Stimulated activated CD8-positive, alpha-beta memory T cell treated with anti-CD3 and anti-CD28 coated beads, Interleukin-15, amount 100 ng/mL, for 24 hours (primary cell): ENCODE results near the gene CTXN1.
"Not testable (repeated sequence)": the region's sequence is repeated elsewhere in the genome, so short reads cannot be mapped to it uniquely, and the experiment has no call there.

ENCODE experiments used
- DNase-seq: peaks from one replicate; pipeline ENCODE4 v3.0.0-alpha.2; 2020; ENCODE audit warnings: low read depth

CTXN1 gene

GRCh38 chr19:7926021-7926726 is at the start of gene CTXN1:
Gene CTXN1 (minus strand): TSS chr19:7926135. CDS start chr19:7925538, 597 bp downstream.
- peak; percentile 79 for DNase-seq

- no peak for DNase-seq
Observed at GRCh38 chr19:7975037-7975436, 49.1 kb upstream of the CTXN1 start.

GRCh38 chr19:7973883-7974282 is 47.9 kb upstream of the CTXN1 start:
- no peak for DNase-seq

- DNase-seq, result no peak
Observed at GRCh38 chr19:7971553-7972520, 45.9 kb upstream of the CTXN1 start.

GRCh38 chr19:7970716-7971448 is 44.9 kb upstream of the CTXN1 start:
- no peak for DNase-seq

- no peak for DNase-seq
Observed at GRCh38 chr19:7969555-7969939, 43.6 kb upstream of the CTXN1 start.

- no peak for DNase-seq
Observed at GRCh38 chr19:7968796-7969554, 43.0 kb upstream of the CTXN1 start.

- no peak for DNase-seq
Observed at GRCh38 chr19:7968008-7968795, 42.3 kb upstream of the CTXN1 start.

- DNase-seq, result no peak
Observed at GRCh38 chr19:7965921-7966665, 40.2 kb upstream of the CTXN1 start.

- no peak for DNase-seq
Observed at GRCh38 chr19:7965259-7965841, 39.4 kb upstream of the CTXN1 start.

GRCh38 chr19:7963566-7963965 is 37.6 kb upstream of the CTXN1 start:
- DNase-seq, result no peak

- no peak for DNase-seq
Observed at GRCh38 chr19:7962644-7963268, 36.8 kb upstream of the CTXN1 start.

- no peak for DNase-seq
Observed at GRCh38 chr19:7961920-7962626, 36.1 kb upstream of the CTXN1 start.

- not testable (repeated sequence) for DNase-seq
Observed at GRCh38 chr19:7961082-7961481, 35.1 kb upstream of the CTXN1 start.

- no peak for DNase-seq
Observed at GRCh38 chr19:7959211-7959610, 33.3 kb upstream of the CTXN1 start.

- no peak for DNase-seq
Observed at GRCh38 chr19:7955696-7956095, 29.8 kb upstream of the CTXN1 start.

- no peak for DNase-seq
Observed at GRCh38 chr19:7953576-7953975, 27.6 kb upstream of the CTXN1 start.

GRCh38 chr19:7953060-7953459 is 27.1 kb upstream of the CTXN1 start:
- no peak for DNase-seq

- DNase-seq, result no peak
Observed at GRCh38 chr19:7947939-7948338, 22.0 kb upstream of the CTXN1 start.
